GM21576 (cell line): Measurements from ENCODE around the gene PRR12.

Experiments
- ATAC-seq: cut with Tn5 transposase; IDR thresholded peaks from one replicate; pipeline ENCODE4 v1.9.1; 2021; ENCODE audit warnings: mild to moderate bottlenecking, moderate library complexity; ENCODE audit not compliant: unreplicated experiment

PRR12 gene

DNA sequence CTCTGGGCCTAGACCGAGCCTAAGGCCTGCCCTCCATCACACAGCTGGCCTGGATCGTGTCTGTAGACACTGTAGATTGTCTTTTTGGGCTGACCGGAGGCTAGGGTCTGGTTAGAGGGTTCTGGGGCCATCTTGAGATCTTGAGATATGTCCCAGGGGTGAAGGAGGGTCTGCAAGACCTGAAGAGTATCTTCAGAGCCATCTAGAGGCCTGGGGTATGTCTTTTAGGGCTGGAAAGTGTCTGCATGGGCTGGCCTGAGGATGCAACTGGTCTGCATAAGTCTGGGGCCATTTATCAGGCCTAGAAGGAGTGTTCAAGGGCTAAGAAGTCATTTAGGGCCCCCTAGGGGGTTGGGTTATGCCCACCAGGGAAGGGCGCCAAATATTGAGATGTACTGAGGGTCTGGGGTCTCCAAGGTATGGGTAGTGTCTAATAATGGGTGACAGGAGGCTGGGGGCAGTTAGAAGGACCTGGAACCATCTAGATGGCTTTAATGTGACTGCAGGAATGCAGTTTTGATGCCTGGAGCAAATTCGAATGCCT is 51.6 kb downstream of the PRR12 start:
- ATAC-seq = no peak

DNA sequence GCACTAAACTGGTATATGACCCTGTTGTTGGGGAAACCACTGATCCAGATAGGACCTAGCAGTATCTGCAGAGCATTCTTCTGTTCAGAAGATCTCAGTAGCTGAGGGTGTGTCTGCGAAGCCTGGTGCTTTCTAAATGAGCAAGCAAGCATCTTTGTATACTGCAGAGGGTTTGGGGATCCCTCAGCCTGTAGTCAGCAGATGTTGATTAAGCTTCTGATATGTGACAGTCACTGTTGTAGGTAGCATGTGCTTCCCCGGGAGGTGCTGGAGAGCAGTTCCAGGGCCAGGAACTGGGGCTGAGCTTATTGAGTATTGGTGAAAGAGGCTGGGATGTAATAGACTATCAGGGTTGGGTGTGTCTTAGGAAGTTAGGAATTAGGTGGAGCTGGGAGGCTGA is 52.5 kb downstream of the PRR12 start:
- no peak for ATAC-seq

GRCh38 chr19:49645592-49645991 is 54.6 kb downstream of the PRR12 start:
- no peak for ATAC-seq

- ATAC-seq = no peak
These were observed 55.0 kb downstream of the PRR12 start for GRCh38 chr19:49645995-49646394.

GRCh38 chr19:49646586-49646985 is 55.6 kb downstream of the PRR12 start:
- no peak for ATAC-seq

- no peak for ATAC-seq
These were observed 60.2 kb downstream of the PRR12 start for GRCh38 chr19:49651029-49651819.

- no peak for ATAC-seq
These were observed 61.0 kb downstream of the PRR12 start for GRCh38 chr19:49651820-49652550.

- no peak for ATAC-seq
These were observed 61.8 kb downstream of the PRR12 start for GRCh38 chr19:49652551-49653465.

DNA sequence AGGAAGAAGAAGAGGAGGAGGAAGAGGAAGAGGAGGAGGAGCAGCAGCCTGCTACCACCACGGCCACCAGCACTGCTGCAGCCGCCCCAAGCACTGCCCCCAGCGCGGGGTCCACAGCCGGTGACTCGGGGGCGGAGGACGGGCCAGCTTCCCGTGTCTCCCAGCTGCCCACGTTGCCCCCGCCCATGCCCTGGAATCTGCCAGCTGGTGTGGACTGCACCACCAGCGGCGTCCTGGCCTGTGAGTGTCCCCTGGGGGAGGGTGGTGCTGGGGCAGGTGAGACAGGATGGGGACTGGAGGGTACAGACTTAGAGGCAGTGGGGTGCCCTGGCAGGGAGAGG is 62.5 kb downstream of the PRR12 start:
- no peak for ATAC-seq

DNA sequence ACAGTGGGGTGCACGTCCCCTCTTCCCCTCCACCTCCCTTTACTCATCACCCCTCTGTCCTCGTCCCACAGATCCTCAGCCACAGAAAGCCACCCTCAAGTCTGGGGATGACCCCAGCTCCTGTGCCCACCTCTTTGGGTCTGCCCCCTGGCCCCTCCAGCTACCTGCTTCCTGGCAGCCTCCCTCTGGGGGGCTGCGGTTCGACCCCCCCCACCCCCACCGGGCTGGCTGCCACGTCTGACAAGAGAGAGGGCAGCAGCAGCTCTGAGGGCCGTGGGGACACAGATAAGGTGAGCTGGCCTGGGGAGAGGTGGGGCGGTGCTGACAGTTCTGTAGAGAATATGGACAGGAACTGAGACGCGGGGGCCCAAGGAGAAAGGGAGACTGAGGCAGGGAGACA is 63.6 kb downstream of the PRR12 start:
- no peak for ATAC-seq

DNA sequence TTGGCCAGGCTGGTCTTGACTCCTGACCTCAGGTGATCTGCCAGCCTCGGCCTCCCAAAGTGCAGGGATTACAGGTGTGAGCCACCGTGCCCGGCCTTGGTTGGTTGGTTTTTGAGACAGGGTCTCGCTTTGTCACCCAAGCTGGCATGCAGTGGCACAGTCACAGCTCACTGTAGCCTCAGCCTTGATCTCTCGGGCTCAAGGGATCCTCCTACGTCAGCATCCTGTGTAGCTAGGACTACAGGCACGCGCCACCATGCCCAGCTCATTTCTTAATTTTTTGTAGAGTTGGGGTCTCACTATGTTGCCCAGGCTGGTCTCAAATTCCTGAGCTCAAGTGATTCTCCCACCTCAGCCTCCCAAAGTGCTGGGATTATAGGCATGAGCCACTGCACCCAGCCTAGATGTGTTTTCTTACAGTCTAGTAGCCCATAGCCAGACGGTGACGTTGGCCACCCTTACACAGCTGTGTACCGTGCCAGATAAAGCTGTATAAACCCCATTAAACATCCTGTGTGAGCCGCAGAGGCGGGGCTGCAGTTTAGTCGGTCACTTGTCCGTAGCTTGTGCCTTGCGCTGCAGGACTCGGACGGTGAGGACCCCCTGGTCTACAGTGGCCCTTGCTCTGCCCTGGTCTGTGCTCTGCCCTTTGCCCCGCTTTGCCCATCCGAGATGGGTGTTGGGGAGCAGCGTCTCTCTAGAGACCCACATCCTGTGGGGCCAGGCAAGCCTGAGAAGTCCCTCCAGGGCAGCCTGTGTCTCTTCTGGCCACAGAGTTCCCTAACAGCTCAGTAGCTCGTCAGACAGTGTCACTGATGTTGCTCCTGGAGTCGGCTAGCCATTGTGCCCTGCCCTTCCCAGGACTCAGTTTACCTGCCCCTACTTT is 64.8 kb downstream of the PRR12 start:
- ATAC-seq = no peak

GRCh38 chr19:49656456-49657109 is 65.6 kb downstream of the PRR12 start:
- no peak for ATAC-seq

GRCh38 chr19:49657493-49658138 is 66.6 kb downstream of the PRR12 start:
- ATAC-seq = no peak

DNA sequence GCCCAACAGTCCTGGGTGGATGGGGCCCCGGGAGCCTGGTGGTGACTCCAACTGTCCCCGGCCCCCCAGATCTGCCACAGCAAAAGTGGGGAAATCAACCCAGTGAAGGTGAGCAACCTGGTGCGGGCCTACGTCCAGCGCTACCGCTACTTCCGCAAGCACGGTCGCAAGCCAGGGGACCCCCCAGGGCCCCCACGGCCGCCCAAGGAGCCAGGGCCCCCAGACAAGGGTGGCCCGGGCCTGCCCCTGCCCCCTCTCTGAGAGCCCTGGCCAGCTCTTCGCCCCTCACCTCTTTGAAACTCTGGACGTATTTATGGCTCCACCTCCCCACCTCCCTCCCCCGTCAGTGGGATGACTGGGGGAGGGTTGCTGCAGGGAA is 67.1 kb downstream of the PRR12 start:
- no peak for ATAC-seq

GRCh38 chr19:49658566-49659442 is 67.8 kb downstream of the PRR12 start:
- ATAC-seq = no peak

- no peak for ATAC-seq
These were observed 69.5 kb downstream of the PRR12 start for GRCh38 chr19:49660338-49660961.

- no peak for ATAC-seq
These were observed 71.0 kb downstream of the PRR12 start for GRCh38 chr19:49662011-49662410.

GRCh38 chr19:49663224-49663623 is 72.2 kb downstream of the PRR12 start:
- ATAC-seq = no peak
